Activated CD4-positive, alpha-beta memory T cell treated with anti-CD3 and anti-CD28 coated beads, Interleukin-2, amount 10 ng/mL, durations not matched to agents 7 days and 5 days (primary cell): ENCODE results near the gene KCNN1. TPM values are rescaled to one million over a fixed set of nuclear protein-coding genes. Genes with fewer than 3 reads are reported as not detected.
"Not testable (repeated sequence)": the region's sequence is repeated elsewhere in the genome, so short reads cannot be mapped to it uniquely, and the experiment has no call there.

Experiments
- CTCF ChIA-PET: fragments of 350-600 bp; sonication (Branson Sonifier 250); formaldehyde crosslinking; loops from one replicate; lab custom pipeline; 2021; ENCODE audit warnings: antibody characterized with exemption, inconsistent platforms; lab: Charles Lee
- POLR2A ChIA-PET: fragments of 350-600 bp; sonication (Branson Sonifier 250); formaldehyde crosslinking; loops from one replicate; lab custom pipeline; 2021; ENCODE audit warnings: antibody characterized with exemption; lab: Charles Lee
- DNase-seq: peaks from one replicate; pipeline ENCODE4 v3.0.0-alpha.2; 2020
- H3K27ac Mint-ChIP-seq: one replicate; pipeline ENCODE4 v1.8.0; 2021; ENCODE audit warnings: mild to moderate bottlenecking, mixed read lengths
- H3K27me3 Mint-ChIP-seq: one replicate; pipeline ENCODE4 v1.8.0; 2021; ENCODE audit warnings: mixed read lengths
- H3K36me3 Mint-ChIP-seq: one replicate; pipeline ENCODE4 v1.8.0; 2021; ENCODE audit warnings: low read depth, mixed read lengths
- H3K4me1 Mint-ChIP-seq: one replicate; pipeline ENCODE4 v1.8.0; 2021; ENCODE audit warnings: mixed read lengths
- H3K4me3 Mint-ChIP-seq: one replicate; pipeline ENCODE4 v1.8.0; 2021; ENCODE audit warnings: mild to moderate bottlenecking, mixed read lengths
- H3K9me3 Mint-ChIP-seq: one replicate; pipeline ENCODE4 v1.8.0; 2021; ENCODE audit warnings: mixed read lengths
- total RNA-seq, 2 experiments: library from RNA; stranded (reverse); gene quantifications; one replicate each; pipeline ENCODE4 v1.2.3, GENCODE V29; 2021

KCNN1 gene
- total RNA-seq, 2 experiments from 2014 or later = not detected

- Mint-ChIP-seq H3K4me1 (peaks cover 35% of the 10 kb centered on the region), H3K9me3 (no peaks in the 10 kb centered on the region), H3K4me3 (peak overlapping the region; percentile 77), H3K36me3 (peaks cover 14% of the 10 kb centered on the region), H3K27me3 (peaks cover 4% of the 10 kb centered on the region), H3K27ac (peak overlapping the region; percentile 99)
- ChIA-PET POLR2A (interaction anchor here (0.6 to 3.1 kb wide), 15 partner anchors 44 to 1032 kb away, joined by 3 to 20 read pairs (median 5); partner anchors contain the start of genes CCDC124, IL12RB1, JAK3 and JUND), CTCF (interaction anchor here (0.6 to 9.0 kb wide), 5 partner anchors 44 to 691 kb away, joined by 3 to 148 read pairs (median 3); partner anchors contain the start of genes CCDC124 and DDA1)
- no peak for DNase-seq
Observed at GRCh38 chr19:18000480-18000914, 33.6 kb downstream of the KCNN1 start.

GRCh38 chr19:18000915-18001776, 34.2 kb downstream of the KCNN1 start:
- Mint-ChIP-seq H3K27ac (peak overlapping the region; percentile 99), H3K4me3 (peak overlapping the region; percentile 94), H3K9me3 (no peaks in the 10 kb centered on the region), H3K36me3 (peaks cover 14% of the 10 kb centered on the region), H3K27me3 (peaks cover 2% of the 10 kb centered on the region), H3K4me1 (peaks cover 35% of the 10 kb centered on the region)
- peak; percentile 94 for DNase-seq
- ChIA-PET POLR2A (interaction anchor here (0.6 to 3.1 kb wide), 20 partner anchors 9 to 1031 kb away, joined by 3 to 20 read pairs (median 4); partner anchors contain the start of genes CCDC124, IL12RB1, JAK3 and JUND), CTCF (interaction anchor here (0.6 to 9.0 kb wide), 5 partner anchors 44 to 692 kb away, joined by 3 to 148 read pairs (median 4); partner anchors contain the start of genes CCDC124 and DDA1)

- CTCF ChIA-PET = interaction anchor here (1.2 to 9.0 kb wide), 4 partner anchors 58 to 69 kb away, joined by 4 to 148 read pairs (median 4); partner anchors contain the start of gene CCDC124
- Mint-ChIP-seq H3K4me3 (peak overlapping the region; percentile 94), H3K4me1 (peaks cover 38% of the 10 kb centered on the region), H3K27ac (peak overlapping the region; percentile 87), H3K9me3 (no peaks in the 10 kb centered on the region), H3K36me3 (peaks cover 16% of the 10 kb centered on the region), H3K27me3 (no peaks in the 10 kb centered on the region)
- DNase-seq = no peak
- POLR2A ChIA-PET = interaction anchor here (0.6 to 3.1 kb wide), 16 partner anchors 8 to 279 kb away, joined by 3 to 20 read pairs (median 5); partner anchors contain the start of genes CCDC124, IL12RB1, JAK3 and RPL18A
Observed at GRCh38 chr19:18001777-18002345, 35.0 kb downstream of the KCNN1 start.

- POLR2A ChIA-PET = interaction anchor here (0.6 to 3.1 kb wide), 7 partner anchors 11 to 143 kb away, joined by 3 to 17 read pairs (median 4); partner anchors contain the start of gene RPL18A
- Mint-ChIP-seq H3K27ac (peak overlapping the region; percentile 87), H3K4me3 (peak overlapping the region; percentile 94), H3K4me1 (peaks cover 40% of the 10 kb centered on the region), H3K9me3 (no peaks in the 10 kb centered on the region), H3K27me3 (no peaks in the 10 kb centered on the region), H3K36me3 (peaks cover 19% of the 10 kb centered on the region)
- CTCF ChIA-PET = interaction anchor here (0.6 to 1.9 kb wide), 4 partner anchors 57 to 85 kb away, joined by 4 to 5 read pairs (median 4); partner anchors contain the start of gene CCDC124
- DNase-seq = no peak
Observed at GRCh38 chr19:18002347-18002850, 35.5 kb downstream of the KCNN1 start.

- H3K4me3 Mint-ChIP-seq, H3K27ac Mint-ChIP-seq, H3K9me3 Mint-ChIP-seq, DNase-seq, H3K27me3 Mint-ChIP-seq: not testable (repeated sequence)
- Mint-ChIP-seq H3K4me1 (peaks cover 40% of the 10 kb centered on the region), H3K36me3 (peaks cover 34% of the 10 kb centered on the region)
- POLR2A ChIA-PET = interaction anchor here (1.1 kb wide), 1 partner anchor 50 kb away, joined by 3 read pairs; no protein-coding TSS in a partner anchor
- CTCF ChIA-PET = interaction anchor here (1.8 kb wide), 1 partner anchor 92 kb away, joined by 5 read pairs; the partner anchor contains the start of gene MAST3
Observed at GRCh38 chr19:18005750-18006149, 38.8 kb downstream of the KCNN1 start.

GRCh38 chr19:18007044-18007916, 40.4 kb downstream of the KCNN1 start:
- H3K4me3 Mint-ChIP-seq = peak overlapping the region; percentile 67
- POLR2A ChIA-PET = interaction anchor here (0.8 to 2.3 kb wide), 7 partner anchors 10 to 161 kb away, joined by 3 to 23 read pairs (median 8); partner anchors contain the start of genes CCDC124 and RPL18A
- H3K27me3 Mint-ChIP-seq = no peaks in the 10 kb centered on the region
- peak overlapping the region; percentile 75 for H3K27ac Mint-ChIP-seq
- H3K4me1 Mint-ChIP-seq = peaks cover 40% of the 10 kb centered on the region
- H3K36me3 Mint-ChIP-seq = peaks cover 32% of the 10 kb centered on the region
- no peaks in the 10 kb centered on the region for H3K9me3 Mint-ChIP-seq
- CTCF ChIA-PET = interaction anchor here (0.5 to 4.2 kb wide), 12 partner anchors 11 to 176 kb away, joined by 3 to 51 read pairs (median 5); partner anchors contain the start of gene MAST3
- peak; percentile 82 for DNase-seq

- Mint-ChIP-seq H3K36me3 (peaks cover 31% of the 10 kb centered on the region), H3K4me1 (peaks cover 37% of the 10 kb centered on the region), H3K9me3 (no peaks in the 10 kb centered on the region), H3K27me3 (no peaks in the 10 kb centered on the region), H3K27ac (peak within 1 kb of the TSS; percentile 75), H3K4me3 (peak within 1 kb of the TSS; percentile 67)
- ChIA-PET CTCF (interaction anchor here (0.6 to 4.2 kb wide), 9 partner anchors 10 to 172 kb away, joined by 3 to 51 read pairs (median 5); no protein-coding TSS in a partner anchor), POLR2A (interaction anchor here (0.7 to 2.3 kb wide), 9 partner anchors 9 to 160 kb away, joined by 3 to 23 read pairs (median 4); partner anchors contain the start of genes CCDC124 and RPL18A)
- peak; percentile 90 for DNase-seq
Observed at GRCh38 chr19:18007917-18008673, 41.2 kb downstream of the KCNN1 start, which contains the start of gene ARRDC2. ARRDC2 (plus strand) TSS chr19:18008170; CDS start chr19:18008311, 141 bp downstream.

- DNase-seq = no peak
- Mint-ChIP-seq H3K36me3 (peaks cover 37% of the 10 kb centered on the region), H3K27me3 (no peaks in the 10 kb centered on the region), H3K27ac (peak overlapping the region; percentile 59), H3K4me3 (peak overlapping the region; percentile 66), H3K4me1 (peaks cover 42% of the 10 kb centered on the region), H3K9me3 (no peaks in the 10 kb centered on the region)
- CTCF ChIA-PET = interaction anchor here (4.2 kb wide), 1 partner anchor 50 kb away, joined by 51 read pairs; no protein-coding TSS in a partner anchor
- POLR2A ChIA-PET = interaction anchor here (0.7 to 2.3 kb wide), 7 partner anchors 9 to 160 kb away, joined by 3 to 23 read pairs (median 8); no protein-coding TSS in a partner anchor
Observed at GRCh38 chr19:18008814-18009213, 41.9 kb downstream of the KCNN1 start.

GRCh38 chr19:18009412-18010066, 42.6 kb downstream of the KCNN1 start:
- no peak for DNase-seq
- H3K36me3 Mint-ChIP-seq = peaks cover 44% of the 10 kb centered on the region
- H3K27ac Mint-ChIP-seq = no peak overlapping the region
- POLR2A ChIA-PET = interaction anchor here (0.8 to 1.4 kb wide), 4 partner anchors 8 to 46 kb away, joined by 3 to 4 read pairs (median 4); no protein-coding TSS in a partner anchor
- H3K27me3 Mint-ChIP-seq = no peaks in the 10 kb centered on the region
- CTCF ChIA-PET = interaction anchor here (1.9 to 4.2 kb wide), 2 partner anchors 35 to 49 kb away, joined by 8 to 51 read pairs; no protein-coding TSS in a partner anchor
- H3K4me1 Mint-ChIP-seq = peaks cover 49% of the 10 kb centered on the region
- no peaks in the 10 kb centered on the region for H3K9me3 Mint-ChIP-seq
- peak overlapping the region; percentile 66 for H3K4me3 Mint-ChIP-seq

- ChIA-PET CTCF (interaction anchor here (0.8 to 4.2 kb wide), 3 partner anchors 35 to 48 kb away, joined by 3 to 51 read pairs (median 8); no protein-coding TSS in a partner anchor), POLR2A (interaction anchor here (0.8 to 1.4 kb wide), 7 partner anchors 9 to 82 kb away, joined by 3 to 4 read pairs (median 3); no protein-coding TSS in a partner anchor)
- DNase-seq = no peak
- H3K27ac Mint-ChIP-seq = no peak overlapping the region
- no peaks in the 10 kb centered on the region for H3K9me3 Mint-ChIP-seq
- H3K36me3 Mint-ChIP-seq = peaks cover 46% of the 10 kb centered on the region
- H3K4me1 Mint-ChIP-seq = peaks cover 53% of the 10 kb centered on the region
- no peak overlapping the region for H3K4me3 Mint-ChIP-seq
- no peaks in the 10 kb centered on the region for H3K27me3 Mint-ChIP-seq
Observed at GRCh38 chr19:18010149-18010548, 43.2 kb downstream of the KCNN1 start.
